H54 (cell line): ENCODE data around the gene CNTN5.

Experiments used
- DNase-seq: peaks from one replicate; pipeline ENCODE4 v3.0.0; 2011; ENCODE audit warnings: low spot score, mixed read lengths; ENCODE audit not compliant: insufficient read length
- FAIRE-seq: peaks from 3 replicates; lab custom pipeline; 2011; peaks lifted over from hg19 to GRCh38; lab: Jason Lieb, UNC
- POLR2A ChIP-seq: IDR thresholded peaks from 2 replicates; pipeline ENCODE4 v1.6.1; 2011; ENCODE audit warnings: low read depth, mild to moderate bottlenecking, low read length

CNTN5 gene

DNA sequence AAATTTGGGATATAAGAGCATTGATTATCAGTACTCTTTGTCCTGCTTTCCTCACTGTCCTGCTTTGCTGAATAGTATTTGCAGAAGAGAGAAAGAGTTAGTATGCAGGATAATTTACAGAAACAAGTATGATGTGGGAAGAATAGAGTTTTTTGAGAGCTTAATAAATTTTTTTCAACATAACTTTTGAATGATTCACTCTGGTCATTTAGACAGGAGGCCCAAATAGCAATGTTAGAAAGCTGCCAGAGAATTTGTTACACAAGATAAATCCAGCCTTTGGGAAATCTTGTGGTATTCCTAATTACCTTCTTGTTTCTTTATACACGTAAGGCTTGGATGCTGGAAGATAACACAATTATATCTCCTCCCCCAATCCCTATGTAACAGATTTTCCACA is 484.6 kb downstream of the CNTN5 start:
- FAIRE-seq (no peak), DNase-seq (no peak)
- no peak for TF ChIP-seq POLR2A

- TF ChIP-seq POLR2A, result no peak
- FAIRE-seq, result no peak
- DNase-seq, result no peak
Measured at GRCh38 chr11:99505831-99506230, 485.1 kb downstream of the CNTN5 start.

GRCh38 chr11:99509863-99510262 is 489.1 kb downstream of the CNTN5 start:
- TF ChIP-seq POLR2A, result no peak
- DNase-seq (no peak), FAIRE-seq (no peak)

GRCh38 chr11:99513368-99513767 is 492.6 kb downstream of the CNTN5 start:
- no peak for DNase-seq
- TF ChIP-seq POLR2A, result no peak
- FAIRE-seq, result no peak

DNA sequence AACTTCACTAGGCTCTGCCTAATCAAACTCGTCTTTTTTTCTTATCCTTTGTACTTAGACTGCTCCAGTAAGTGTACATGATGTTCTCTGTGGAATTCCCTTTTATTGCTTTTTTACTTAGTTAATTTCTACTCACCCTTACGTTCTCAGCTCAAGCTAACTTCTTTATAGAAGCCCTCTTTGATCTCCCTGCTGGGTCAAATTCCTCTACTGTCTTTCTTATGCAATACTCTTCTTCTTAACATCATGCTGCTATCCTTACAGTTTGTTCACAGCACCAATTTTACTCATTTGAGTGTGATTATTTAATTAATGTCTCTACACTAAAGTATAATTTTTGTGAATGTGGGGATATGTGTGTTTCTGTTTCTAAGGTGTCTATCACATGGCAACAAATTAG is 498.3 kb downstream of the CNTN5 start:
- TF ChIP-seq POLR2A, result no peak
- no peak for DNase-seq
- FAIRE-seq, result no peak

DNA sequence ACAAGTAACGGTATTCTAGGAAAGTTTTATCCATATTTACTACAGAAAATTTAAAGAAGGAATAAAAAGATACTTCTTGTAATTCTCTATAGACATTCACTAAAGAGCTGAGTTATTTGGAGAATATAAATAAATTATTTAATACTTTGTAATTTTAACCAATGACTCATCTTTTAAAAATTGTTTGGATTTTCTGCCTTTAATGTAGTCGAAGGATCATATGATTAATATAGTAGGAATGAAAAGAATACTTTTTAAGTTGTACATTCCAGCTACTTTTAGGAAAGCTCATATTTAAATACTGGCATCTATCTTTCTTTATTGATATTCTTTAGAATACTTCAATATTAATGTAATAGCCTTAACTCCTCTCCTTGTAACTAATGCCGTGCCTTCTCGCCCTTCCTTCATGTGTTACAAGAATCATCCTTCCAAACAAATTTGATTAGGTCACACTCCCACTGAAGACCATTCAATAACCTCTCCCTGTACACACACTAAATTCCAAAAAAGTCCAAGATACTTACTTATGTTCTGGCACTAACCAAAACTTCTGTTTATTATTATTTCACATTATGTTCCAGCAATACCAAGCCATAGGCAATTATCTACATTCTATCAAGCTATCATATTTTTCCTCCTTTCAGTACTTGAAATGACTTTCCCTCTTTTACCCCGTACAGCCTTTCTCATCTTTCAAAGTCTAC is 501.9 kb downstream of the CNTN5 start:
- DNase-seq, result no peak
- TF ChIP-seq POLR2A, result no peak
- no peak for FAIRE-seq

GRCh38 chr11:99531468-99531867 is 510.7 kb downstream of the CNTN5 start:
- DNase-seq (no peak), FAIRE-seq (no peak)
- TF ChIP-seq POLR2A, result no peak

DNA sequence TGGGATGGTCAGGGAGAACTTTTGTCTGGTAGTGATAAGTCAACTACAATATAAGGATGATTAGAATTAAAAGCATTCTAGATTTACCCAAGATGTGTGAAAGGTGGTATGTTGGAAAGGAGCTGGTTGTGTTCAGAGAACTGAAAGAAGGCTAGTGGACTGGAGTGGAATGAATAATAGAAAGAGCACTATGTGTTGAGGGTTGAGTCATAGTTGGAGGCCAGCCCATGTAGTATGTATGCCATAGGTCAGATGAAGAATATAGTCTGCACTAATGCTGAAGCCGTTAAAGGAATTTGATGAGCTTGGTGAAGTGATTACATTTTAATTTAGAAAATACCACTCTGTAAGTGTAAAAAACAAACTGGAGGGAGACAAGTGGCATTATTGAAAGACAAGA is 514.1 kb downstream of the CNTN5 start:
- DNase-seq (no peak), FAIRE-seq (no peak)
- no peak for TF ChIP-seq POLR2A

GRCh38 chr11:99535406-99535805 is 514.7 kb downstream of the CNTN5 start:
- FAIRE-seq (no peak), DNase-seq (no peak)

DNA sequence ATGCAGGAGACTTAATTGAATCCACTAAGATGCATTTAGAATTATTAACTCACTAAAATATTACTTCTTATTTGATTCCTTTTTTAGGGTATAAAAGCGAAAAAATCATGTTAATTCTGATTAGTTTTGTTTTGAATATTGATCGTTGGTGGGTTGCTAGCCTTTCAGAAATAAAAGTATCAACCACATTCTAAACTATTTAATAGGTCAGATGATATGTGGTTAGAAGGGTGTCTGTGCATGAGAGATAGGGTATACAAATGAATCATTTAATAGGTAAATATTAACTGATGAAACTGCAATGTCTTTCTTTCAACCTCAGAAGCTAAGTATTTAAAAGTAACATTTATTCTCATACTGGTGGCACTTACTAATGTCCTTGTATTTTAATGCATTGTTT is 515.1 kb downstream of the CNTN5 start:
- FAIRE-seq, result no peak

More at GRCh38 chr11:99535406-99535805, 514.7 kb downstream of the CNTN5 start:
- no peak for TF ChIP-seq POLR2A

GRCh38 chr11:99537681-99538080 is 516.9 kb downstream of the CNTN5 start:
- no peak for TF ChIP-seq POLR2A
- no peak for FAIRE-seq
- no peak for DNase-seq

More for the DNA sequence above, 515.1 kb downstream of the CNTN5 start:
- DNase-seq, result no peak
- no peak for TF ChIP-seq POLR2A

DNA sequence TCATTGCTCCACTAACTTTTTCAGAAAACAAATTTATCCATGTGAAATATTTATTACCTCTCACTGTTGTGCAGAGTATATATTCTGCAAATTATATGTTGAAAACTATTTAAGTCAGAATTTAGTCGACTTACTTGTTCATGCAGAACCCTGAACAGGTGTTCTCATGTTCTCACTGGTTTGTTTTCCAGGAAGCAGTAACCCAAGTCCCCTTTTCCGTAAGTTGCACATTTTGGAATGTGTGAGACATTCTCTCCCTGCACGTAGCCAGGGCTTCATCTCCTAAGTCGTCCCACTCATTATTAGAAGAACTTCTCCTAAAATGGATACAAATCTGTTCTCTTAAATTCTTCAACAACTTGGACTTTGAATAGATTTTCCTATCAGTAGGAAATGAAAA is 524.9 kb downstream of the CNTN5 start:
- no peak for TF ChIP-seq POLR2A
- DNase-seq (no peak), FAIRE-seq (no peak)

- no peak for TF ChIP-seq POLR2A
- DNase-seq (no peak), FAIRE-seq (no peak)
Measured at GRCh38 chr11:99548264-99548663, 527.5 kb downstream of the CNTN5 start.

GRCh38 chr11:99554232-99554903 is 533.6 kb downstream of the CNTN5 start:
- FAIRE-seq, result no peak
- no peak for TF ChIP-seq POLR2A
- DNase-seq, result no peak

DNA sequence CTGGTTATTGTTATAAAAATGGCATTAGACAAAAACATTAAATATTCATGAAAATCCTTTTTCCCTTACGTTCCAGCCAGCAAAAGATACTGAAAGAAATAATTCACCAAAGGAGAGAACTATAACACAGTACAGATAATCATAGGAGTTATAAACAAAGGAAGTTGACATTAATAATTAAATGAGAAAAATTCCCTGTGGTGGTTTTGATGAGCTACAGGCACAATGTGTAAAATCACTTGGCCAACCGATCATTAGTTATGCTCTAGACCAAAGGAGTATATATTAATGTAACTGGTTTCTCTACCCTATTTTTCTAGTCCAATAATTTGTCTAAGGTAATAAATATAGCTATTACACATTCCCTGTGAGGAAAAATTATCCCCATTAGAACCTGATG is 534.7 kb downstream of the CNTN5 start:
- DNase-seq, result no peak
- no peak for TF ChIP-seq POLR2A
- FAIRE-seq, result no peak
